Measurements from ENCODE around the gene AMOT. TPM values are rescaled to one million over a fixed set of nuclear protein-coding genes. Genes with fewer than 3 reads are reported as not detected.

Gene AMOT
- total and polyA plus RNA-seq, 2 experiments from 2014 or later = 2.1 to 5.4 TPM

DNA sequence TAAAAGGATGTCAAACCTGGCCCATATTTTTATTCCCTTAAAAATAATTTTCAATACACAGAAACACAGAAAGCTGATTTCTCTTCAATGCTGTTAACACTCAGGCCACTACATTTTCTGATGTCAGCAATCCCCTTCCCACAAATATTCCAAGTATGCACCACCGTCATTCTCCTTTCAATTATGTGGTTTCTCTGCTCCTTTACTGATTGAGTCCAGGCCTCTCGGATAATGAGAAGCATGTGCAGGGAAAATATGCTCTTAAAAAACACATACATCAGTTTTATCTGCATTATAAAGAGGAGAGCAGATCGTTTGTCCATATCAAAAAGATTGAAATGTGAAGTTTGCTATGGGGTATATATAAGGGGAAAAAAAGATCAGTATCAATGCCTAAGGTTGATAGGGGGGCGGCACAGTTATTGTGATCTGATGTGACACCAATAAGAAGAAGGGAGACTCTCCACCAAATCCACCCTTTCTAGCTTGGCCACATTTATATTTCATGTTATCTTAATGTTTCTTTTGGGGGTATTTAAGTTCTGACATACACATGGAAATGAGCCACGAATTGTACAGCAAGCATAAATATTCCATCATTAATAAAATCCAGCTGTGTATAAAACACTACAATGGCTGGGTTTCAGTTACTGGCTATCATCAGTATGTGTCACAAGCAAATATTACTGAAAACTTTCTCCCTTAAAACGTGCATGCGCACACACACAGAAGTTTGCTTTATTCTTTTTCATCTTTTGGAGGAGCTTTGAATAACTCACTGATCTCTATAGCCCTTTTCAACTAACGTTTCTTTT is 6.4 kb downstream of the AMOT start (continued):
- TF ChIP-seq EZH2 (IDR thresholded peaks at IDR 0.05; ENCODE audit: low read depth, unreplicated experiment) = no peak
- no peak for TF ChIP-seq ZNF114 (CRISPR knock-in tag; IDR thresholded peaks at IDR 0.05)
- TF ChIP-seq POLR2AphosphoS5 (IDR thresholded peaks at IDR 0.05; ENCODE audit: low read depth) = no peak
- no peak for TF ChIP-seq ZNF331 (CRISPR knock-in tag; IDR thresholded peaks at IDR 0.05; ENCODE audit: low read depth)
- no peak for TF ChIP-seq NANOG (IDR thresholded peaks at IDR 0.05; ENCODE audit: borderline replicate concordance)
- no peak for TF ChIP-seq CREB1 (CRISPR knock-in tag; IDR thresholded peaks at IDR 0.05; ENCODE audit: low read depth)

DNA sequence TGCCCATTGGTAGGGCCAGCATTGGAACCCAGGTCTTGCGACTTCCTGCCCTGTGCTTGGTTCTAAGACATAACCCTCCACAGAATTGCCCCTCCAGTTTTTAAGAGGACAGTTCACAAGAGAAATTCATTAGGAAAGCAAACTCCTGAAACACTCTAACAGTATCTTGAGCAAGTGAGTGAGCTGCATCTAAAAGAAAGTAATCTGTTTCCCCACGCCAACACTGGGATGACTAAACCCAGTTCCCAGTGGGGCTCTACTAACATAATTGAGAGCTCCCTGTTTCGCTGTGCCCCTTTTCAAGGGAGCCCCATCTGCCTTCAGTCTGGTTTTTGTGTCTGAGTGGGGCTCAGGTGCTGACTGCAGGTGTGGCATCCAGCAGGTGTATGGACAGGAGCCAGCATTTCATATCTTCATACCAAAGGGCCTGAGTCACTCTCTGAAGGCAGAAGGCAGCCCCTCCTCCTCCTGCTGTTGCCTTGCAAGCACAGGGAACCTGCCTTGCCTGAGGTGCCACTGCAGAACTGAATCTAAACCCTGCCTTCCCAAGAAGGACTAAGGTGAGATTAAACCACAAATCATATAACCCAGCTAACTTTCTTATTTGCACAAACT is 8.0 kb downstream of the AMOT start:
- ATAC-seq = peak; percentile 63
- no peaks in the 10 kb centered on the region for H4K20me1 ChIP-seq (replicated peaks; ENCODE audit: insufficient read depth)
- Mint-ChIP-seq H3K27me3 (ENCODE audit: insufficient read depth, low read depth, poor library complexity) (no peaks in the 10 kb centered on the region), H3K4me3 (no peak overlapping the region), H3K4me1 (peaks cover 26% of the 10 kb centered on the region), H3K9me3 (no peaks in the 10 kb centered on the region), H3K36me3 (ENCODE audit: low read depth) (no peaks in the 10 kb centered on the region), H3K27ac (no peak overlapping the region)
- no peak overlapping the region for H3K4me3 ChIP-seq
- H3K9me2 ChIP-seq (ENCODE audit: insufficient read depth) = no peaks in the 10 kb centered on the region
- no peak overlapping the region for H3K4me2 ChIP-seq
- H2AFZ ChIP-seq = no peak overlapping the region
- H3K27me3 ChIP-seq (ENCODE audit: insufficient read depth) = peaks cover 3% of the 10 kb centered on the region; the same call in 1 of the 2 replicates
- no peaks in the 10 kb centered on the region for H3K79me2 ChIP-seq (replicated peaks; ENCODE audit: insufficient read depth)
- H3K36me3 ChIP-seq (ENCODE audit: insufficient read depth) = no peaks in the 10 kb centered on the region
- H3K4me1 ChIP-seq (ENCODE audit: insufficient read depth) = peaks cover 9% of the 10 kb centered on the region
- no peak overlapping the region for H3K27ac ChIP-seq (ENCODE audit: low read depth)
- no peak for TF ChIP-seq CREB1 (CRISPR knock-in tag; IDR thresholded peaks at IDR 0.05; ENCODE audit: low read depth)
- TF ChIP-seq ZNF114 (CRISPR knock-in tag; IDR thresholded peaks at IDR 0.05) = no peak
- DNase-seq (ENCODE audit: low spot score) = peak; percentile 16
- H3F3A ChIP-seq (replicated peaks; ENCODE audit: low read depth) = no peaks in the 10 kb centered on the region

DNA sequence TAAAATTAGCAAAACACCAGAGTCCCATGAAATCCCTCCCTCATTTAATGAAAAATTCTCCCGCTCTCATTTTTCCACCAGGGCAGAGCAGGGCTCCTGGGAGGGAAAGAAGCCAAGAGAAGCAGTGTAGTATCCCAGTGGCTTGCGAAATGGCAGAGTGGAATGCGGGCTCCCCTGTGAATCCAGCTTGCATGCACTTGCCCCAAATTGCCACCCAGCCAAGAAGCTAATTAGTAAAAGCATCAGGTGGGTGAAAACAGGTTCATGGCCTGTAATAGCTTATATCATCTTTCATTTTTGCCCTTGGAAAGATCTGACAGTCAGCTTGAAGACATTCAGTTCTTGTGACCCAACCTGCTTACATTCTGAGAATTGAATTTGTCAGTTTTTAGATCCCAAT is 10.1 kb downstream of the AMOT start:
- Histone ChIP-seq H3K27ac (ENCODE audit: low read depth) (no peak overlapping the region), H3K4me2 (no peak overlapping the region), H3F3A (replicated peaks; ENCODE audit: low read depth) (no peaks in the 10 kb centered on the region), H3K9me2 (ENCODE audit: insufficient read depth) (no peaks in the 10 kb centered on the region), H3K36me3 (ENCODE audit: insufficient read depth) (no peaks in the 10 kb centered on the region), H3K4me1 (ENCODE audit: insufficient read depth) (peaks cover 9% of the 10 kb centered on the region), H2AFZ (no peak overlapping the region), H3K27me3 (ENCODE audit: insufficient read depth) (no peaks in the 10 kb centered on the region), H3K4me3 (no peak overlapping the region), H3K79me2 (replicated peaks; ENCODE audit: insufficient read depth) (no peaks in the 10 kb centered on the region), H4K20me1 (replicated peaks; ENCODE audit: insufficient read depth) (no peaks in the 10 kb centered on the region)
- Mint-ChIP-seq H3K9me3 (no peaks in the 10 kb centered on the region), H3K27me3 (ENCODE audit: insufficient read depth, low read depth, poor library complexity) (no peaks in the 10 kb centered on the region), H3K4me1 (peaks cover 20% of the 10 kb centered on the region; the same call in 2 of the 3 replicates), H3K27ac (no peak overlapping the region), H3K4me3 (no peak overlapping the region), H3K36me3 (ENCODE audit: low read depth) (no peaks in the 10 kb centered on the region)
- TF ChIP-seq, protein P1, sequence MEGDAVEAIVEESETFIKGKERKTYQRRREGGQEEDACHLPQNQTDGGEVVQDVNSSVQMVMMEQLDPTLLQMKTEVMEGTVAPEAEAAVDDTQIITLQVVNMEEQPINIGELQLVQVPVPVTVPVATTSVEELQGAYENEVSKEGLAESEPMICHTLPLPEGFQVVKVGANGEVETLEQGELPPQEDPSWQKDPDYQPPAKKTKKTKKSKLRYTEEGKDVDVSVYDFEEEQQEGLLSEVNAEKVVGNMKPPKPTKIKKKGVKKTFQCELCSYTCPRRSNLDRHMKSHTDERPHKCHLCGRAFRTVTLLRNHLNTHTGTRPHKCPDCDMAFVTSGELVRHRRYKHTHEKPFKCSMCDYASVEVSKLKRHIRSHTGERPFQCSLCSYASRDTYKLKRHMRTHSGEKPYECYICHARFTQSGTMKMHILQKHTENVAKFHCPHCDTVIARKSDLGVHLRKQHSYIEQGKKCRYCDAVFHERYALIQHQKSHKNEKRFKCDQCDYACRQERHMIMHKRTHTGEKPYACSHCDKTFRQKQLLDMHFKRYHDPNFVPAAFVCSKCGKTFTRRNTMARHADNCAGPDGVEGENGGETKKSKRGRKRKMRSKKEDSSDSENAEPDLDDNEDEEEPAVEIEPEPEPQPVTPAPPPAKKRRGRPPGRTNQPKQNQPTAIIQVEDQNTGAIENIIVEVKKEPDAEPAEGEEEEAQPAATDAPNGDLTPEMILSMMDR (conservative IDR thresholded peaks at IDR 0.05; ENCODE audit: low read depth in 2 of 2) = no peak
- TF ChIP-seq CREB1 (CRISPR knock-in tag; IDR thresholded peaks at IDR 0.05; ENCODE audit: low read depth) = no peak
- no peak for TF ChIP-seq EZH2phosphoT487 (IDR thresholded peaks at IDR 0.05; ENCODE audit: unreplicated experiment)
- DNase-seq (ENCODE audit: low spot score) = no peak
- ATAC-seq = no peak

Data from GM23338 (cell line).